Subcutaneous adipose tissue (tissue), 4 donors: Measurements from ENCODE around the gene HLF. TPM values are rescaled to one million over a fixed set of nuclear protein-coding genes. Genes with fewer than 3 reads are reported as not detected.

Experiments used
- CTCF ChIP-seq: fragments of 450-650 bp; IDR thresholded peaks from one replicate; pipeline ENCODE4 v1.5.1; 2016; ENCODE audit warnings: low read depth, mild to moderate bottlenecking, control low read depth, antibody characterized with exemption, moderate library complexity
- total RNA-seq, 4 donors: library from RNA; depleted of rRNA; stranded (reverse); fragments of >200 nt; gene quantifications; one replicate each; pipeline ENCODE4 v1.1.0, GENCODE V29; 2016

The HLF gene
- total RNA-seq, 4 donors from 2014 or later = 8.5 to 23.4 (median 11.5) TPM

- no peak for TF ChIP-seq CTCF
Measured at GRCh38 chr17:55300479-55301290, 35.9 kb downstream of the HLF start.

GRCh38 chr17:55301521-55302406 lies 37.0 kb downstream of the HLF start:
- no peak for TF ChIP-seq CTCF

- no peak for TF ChIP-seq CTCF
Measured at GRCh38 chr17:55302407-55302787, 37.6 kb downstream of the HLF start.

GRCh38 chr17:55303008-55303493 lies 38.3 kb downstream of the HLF start:
- TF ChIP-seq CTCF = no peak

GRCh38 chr17:55303701-55304145 lies 39.0 kb downstream of the HLF start:
- TF ChIP-seq CTCF = no peak

- TF ChIP-seq CTCF = no peak
Measured at GRCh38 chr17:55304171-55304859, 39.6 kb downstream of the HLF start.
